Measurements from ENCODE around the gene ZMIZ1.

DNA sequence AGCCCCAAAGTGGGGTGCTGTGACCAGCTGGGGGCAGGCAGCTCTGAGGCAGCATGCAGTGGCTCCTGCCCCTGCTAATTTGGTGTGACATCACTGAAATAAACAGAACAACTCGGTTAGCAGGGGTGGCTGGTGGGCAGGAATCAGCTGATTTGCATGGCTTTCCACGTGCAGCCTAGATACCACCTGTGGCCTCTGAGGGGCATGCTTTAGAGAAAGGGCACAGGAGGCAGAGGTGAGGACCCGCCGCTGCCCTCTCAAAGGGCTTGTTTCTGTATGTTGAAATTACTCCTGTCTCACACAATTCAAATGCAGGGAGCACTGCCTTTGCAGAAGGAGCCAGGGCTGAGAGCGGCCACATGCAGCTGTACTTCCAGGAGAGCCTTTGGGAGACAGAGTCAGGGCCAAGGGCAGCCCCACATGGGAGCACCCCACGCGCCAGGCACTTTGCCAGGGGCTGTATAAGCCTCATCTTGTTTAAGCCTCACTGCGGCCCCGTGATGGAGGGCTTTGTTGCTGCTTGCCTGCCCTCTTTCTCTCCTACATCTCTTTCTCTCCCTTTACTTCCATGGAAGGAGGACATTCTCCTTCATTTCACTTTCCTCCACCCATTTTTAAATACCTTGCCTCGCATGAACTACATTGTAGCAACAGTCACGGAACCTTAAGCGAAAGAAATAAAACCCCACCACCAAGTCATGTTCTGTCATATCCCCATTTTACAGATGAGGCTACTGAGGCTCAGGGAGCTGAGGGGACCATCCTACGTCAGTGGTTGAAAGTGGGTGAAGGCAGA lies 137.7 kb downstream of the ZMIZ1 start:
- no peak for TF ChIP-seq CTCF (IDR thresholded peaks at IDR 0.05)
- TF ChIP-seq POLR2A (IDR thresholded peaks at IDR 0.05): no peak
